RWPE2 (cell line): ENCODE data around the gene ACSBG1.

Experiments
- ATAC-seq: fragments of 200-7000 bp; cut with Tn5 transposase; 3 replicates; pipeline ENCODE4 v1.9.1; 2021; ENCODE audit warnings: low read depth
- DNase-seq: peaks from one replicate; pipeline ENCODE4 v3.0.0-alpha.2; 2020; ENCODE audit warnings: low spot score
- H3K27ac ChIP-seq: fragments of 450-650 bp; 2 replicates; pipeline ENCODE4 v1.5.1; 2017; ENCODE audit warnings: mild to moderate bottlenecking; ENCODE audit not compliant: poor library complexity, severe bottlenecking
- H3K27me3 ChIP-seq: fragments of 250-450 bp; sonication (Bioruptor Pico); 2 replicates; pipeline ENCODE4 v1.5.1; 2021; ENCODE audit warnings: mild to moderate bottlenecking, moderate library complexity; ENCODE audit not compliant: insufficient read depth, poor library complexity, severe bottlenecking
- H3K36me3 ChIP-seq: fragments of 250-450 bp; sonication (Bioruptor Pico); 2 replicates; pipeline ENCODE4 v1.5.1; 2020; ENCODE audit warnings: low read depth, mild to moderate bottlenecking, moderate library complexity
- H3K4me1 ChIP-seq: fragments of 250-450 bp; sonication (Bioruptor Pico); 2 replicates; pipeline ENCODE4 v1.5.1; 2021; ENCODE audit warnings: mild to moderate bottlenecking, moderate library complexity; ENCODE audit not compliant: insufficient read depth, poor library complexity, severe bottlenecking
- H3K4me3 ChIP-seq: fragments of 250-450 bp; sonication (Bioruptor Pico); 2 replicates; pipeline ENCODE4 v1.5.1; 2021; ENCODE audit warnings: mild to moderate bottlenecking, moderate library complexity; ENCODE audit not compliant: severe bottlenecking
- H3K9me3 ChIP-seq: fragments of 250-450 bp; sonication (Bioruptor Pico); 2 replicates; pipeline ENCODE4 v1.5.1; 2021; ENCODE audit warnings: mild to moderate bottlenecking, moderate library complexity; ENCODE audit not compliant: severe bottlenecking
- TF ChIP-seq, protein P1 (sequence below): fragments of 450-650 bp; IDR thresholded peaks from one replicate; pipeline ENCODE4 v1.5.1; 2017; ENCODE audit warnings: mild to moderate bottlenecking, moderate library complexity; ENCODE audit not compliant: poor library complexity, severe bottlenecking

Gene ACSBG1

DNA sequence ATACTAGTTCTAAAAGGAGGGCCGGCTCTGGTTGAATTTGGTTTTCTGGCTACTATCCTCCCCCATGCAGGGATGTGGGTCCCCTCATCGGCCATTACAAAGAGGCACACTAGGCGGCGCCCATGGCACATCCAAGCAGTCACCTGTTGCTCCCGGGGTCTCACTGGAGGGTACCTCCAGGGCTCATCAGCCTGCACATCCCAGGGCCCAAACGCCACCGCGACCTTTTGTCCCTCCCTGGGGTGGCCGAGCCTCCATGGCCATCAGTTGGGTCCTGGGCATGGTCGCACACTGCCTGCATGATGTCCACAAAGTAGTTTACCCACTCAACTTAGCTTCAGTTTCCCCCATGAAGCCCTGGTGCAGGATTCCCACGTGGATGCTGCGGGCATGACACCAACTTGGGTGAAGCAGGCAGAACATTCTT is 56.9 kb downstream of the ACSBG1 start:
- H3K36me3 ChIP-seq, result no peaks in the 10 kb centered on the region; the same call in 1 of the 2 replicates
- DNase-seq, result no peak
- H3K4me1 ChIP-seq, result no peaks in the 10 kb centered on the region
- no peak overlapping the region for H3K27ac ChIP-seq
- H3K27me3 ChIP-seq, result no peaks in the 10 kb centered on the region
- no peaks in the 10 kb centered on the region for H3K9me3 ChIP-seq
- TF ChIP-seq, protein P1, sequence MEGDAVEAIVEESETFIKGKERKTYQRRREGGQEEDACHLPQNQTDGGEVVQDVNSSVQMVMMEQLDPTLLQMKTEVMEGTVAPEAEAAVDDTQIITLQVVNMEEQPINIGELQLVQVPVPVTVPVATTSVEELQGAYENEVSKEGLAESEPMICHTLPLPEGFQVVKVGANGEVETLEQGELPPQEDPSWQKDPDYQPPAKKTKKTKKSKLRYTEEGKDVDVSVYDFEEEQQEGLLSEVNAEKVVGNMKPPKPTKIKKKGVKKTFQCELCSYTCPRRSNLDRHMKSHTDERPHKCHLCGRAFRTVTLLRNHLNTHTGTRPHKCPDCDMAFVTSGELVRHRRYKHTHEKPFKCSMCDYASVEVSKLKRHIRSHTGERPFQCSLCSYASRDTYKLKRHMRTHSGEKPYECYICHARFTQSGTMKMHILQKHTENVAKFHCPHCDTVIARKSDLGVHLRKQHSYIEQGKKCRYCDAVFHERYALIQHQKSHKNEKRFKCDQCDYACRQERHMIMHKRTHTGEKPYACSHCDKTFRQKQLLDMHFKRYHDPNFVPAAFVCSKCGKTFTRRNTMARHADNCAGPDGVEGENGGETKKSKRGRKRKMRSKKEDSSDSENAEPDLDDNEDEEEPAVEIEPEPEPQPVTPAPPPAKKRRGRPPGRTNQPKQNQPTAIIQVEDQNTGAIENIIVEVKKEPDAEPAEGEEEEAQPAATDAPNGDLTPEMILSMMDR, result peak; percentile 82
- H3K4me3 ChIP-seq, result no peak overlapping the region
- peak; percentile 46; the same call in 2 of the 3 replicates for ATAC-seq

GRCh38 chr15:78175330-78175729 is 59.0 kb downstream of the ACSBG1 start:
- H3K4me1 ChIP-seq, result no peaks in the 10 kb centered on the region
- no peak for DNase-seq
- ATAC-seq, result peak; percentile 44

GRCh38 chr15:78174401-78174800 is 60.0 kb downstream of the ACSBG1 start:
- H3K27ac ChIP-seq, result no peak overlapping the region
- H3K27me3 ChIP-seq, result no peaks in the 10 kb centered on the region
- no peak; the same call in 2 of the 3 replicates for ATAC-seq
- peaks cover 23% of the 10 kb centered on the region for H3K36me3 ChIP-seq
- TF ChIP-seq, protein P1, result no peak
- no peak overlapping the region for H3K4me3 ChIP-seq
- no peaks in the 10 kb centered on the region for H3K4me1 ChIP-seq
- no peaks in the 10 kb centered on the region for H3K9me3 ChIP-seq
- DNase-seq, result no peak

More at GRCh38 chr15:78175330-78175729, 59.0 kb downstream of the ACSBG1 start:
- Histone ChIP-seq H3K9me3 (no peaks in the 10 kb centered on the region), H3K36me3 (peaks cover 16% of the 10 kb centered on the region), H3K27me3 (no peaks in the 10 kb centered on the region), H3K27ac (no peak overlapping the region), H3K4me3 (no peak overlapping the region)
- TF ChIP-seq, protein P1, result no peak

DNA sequence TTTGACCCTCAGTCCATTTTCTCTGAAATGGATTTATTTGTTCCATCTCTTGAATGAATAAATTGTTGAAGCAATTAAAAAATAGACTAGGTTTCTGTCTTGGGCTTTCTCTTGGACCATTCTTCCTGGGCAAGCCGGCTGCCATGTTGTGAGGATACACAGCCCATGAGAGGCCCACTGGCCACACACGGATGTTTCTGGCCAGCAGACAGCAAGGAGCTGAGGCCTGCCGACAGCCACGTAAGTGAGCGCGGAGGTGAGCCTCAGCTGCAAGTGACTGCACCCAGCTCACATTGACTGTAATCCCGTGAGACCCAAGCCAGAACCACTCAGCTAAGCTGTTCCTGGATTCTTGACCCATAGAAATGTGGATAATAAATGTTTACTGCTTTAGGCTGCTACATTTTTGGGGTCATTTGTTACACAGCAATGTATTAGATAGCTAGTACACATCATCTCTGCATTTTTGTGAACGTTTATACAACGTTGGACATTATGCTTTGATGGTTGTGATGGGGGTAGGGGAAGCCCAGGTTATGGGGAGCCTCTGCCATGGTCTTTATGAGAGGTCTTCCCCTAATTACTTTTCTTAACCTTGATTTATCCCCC is 62.4 kb downstream of the ACSBG1 start:
- Histone ChIP-seq H3K4me1 (no peaks in the 10 kb centered on the region), H3K27me3 (no peaks in the 10 kb centered on the region), H3K4me3 (no peak overlapping the region), H3K9me3 (no peaks in the 10 kb centered on the region), H3K36me3 (peaks cover 45% of the 10 kb centered on the region), H3K27ac (no peak overlapping the region)
- DNase-seq (no peak), ATAC-seq (no peak)
- TF ChIP-seq, protein P1, result no peak
